Ramos (cell line): ENCODE data around the gene CXXC4.

Experiments
- in situ Hi-C: fragments of 300-500 bp; cut with MboI; formaldehyde crosslinking; loops from one replicate; pipeline ENCODE4 v1.14.3; 2022; ENCODE audit warnings: low sequenced_read_pairs; ENCODE audit not compliant: unreplicated experiment

CXXC4 gene

DNA sequence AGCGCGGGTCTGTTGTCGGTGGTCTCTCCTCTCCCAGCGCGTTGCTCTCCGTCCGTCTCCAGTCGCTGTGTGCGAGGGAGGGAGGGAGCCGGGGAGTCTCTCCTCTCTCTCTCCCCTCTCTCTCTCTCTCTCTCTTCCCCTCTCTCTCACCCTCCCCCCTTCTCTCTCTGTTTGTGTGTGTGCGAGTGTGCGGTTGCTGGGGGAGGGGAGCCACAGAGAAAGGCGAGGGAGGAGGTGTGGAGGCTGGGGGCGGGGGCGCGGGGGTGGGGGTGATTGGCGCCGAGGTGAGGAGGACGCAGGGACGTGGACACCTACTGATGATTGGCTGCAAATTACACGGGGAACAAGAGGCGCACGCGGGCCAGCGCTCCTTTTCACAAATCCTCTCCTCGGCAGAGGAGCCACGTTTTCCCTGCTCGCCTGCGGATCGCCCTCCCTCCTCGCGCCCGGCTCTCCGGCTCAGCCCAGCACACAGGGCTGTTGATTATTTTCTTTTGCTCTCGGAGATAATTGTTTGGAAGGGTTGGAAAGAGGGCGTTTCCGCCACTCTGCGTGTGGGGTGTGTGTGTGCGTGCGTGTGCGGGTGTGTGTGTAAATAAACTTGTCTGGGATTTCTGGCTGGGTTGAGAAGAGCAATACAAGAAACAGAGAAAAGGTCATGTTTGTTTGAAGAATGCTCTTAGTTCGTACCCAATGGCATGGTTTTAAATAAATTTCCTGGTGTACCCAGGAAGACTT is at the start of gene CXXC4:
TSS of gene CXXC4 (minus strand) at position 73 of the 738 bp plus-strand sequence. CDS start 3,092 bp downstream, outside the sequence.
- in situ Hi-C loops: no loop called here

DNA sequence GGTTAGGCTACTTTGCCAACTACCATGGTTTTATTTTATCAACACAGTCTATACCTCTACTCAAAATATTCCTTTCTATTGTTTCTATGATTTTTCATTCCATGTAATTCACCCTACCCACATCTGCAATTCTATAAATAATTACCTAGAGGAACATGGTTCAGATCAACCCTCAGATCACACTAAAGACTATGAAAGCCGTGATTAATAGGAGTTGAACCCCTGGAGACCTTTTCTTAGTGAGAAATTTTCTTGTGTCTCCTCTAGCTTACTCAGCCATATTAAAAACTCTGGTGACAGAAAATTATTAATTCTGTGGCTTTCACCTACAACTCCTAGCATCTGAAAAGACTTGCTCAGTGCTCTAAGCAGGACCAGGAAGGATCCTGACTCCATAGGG is 38.5 kb upstream of the CXXC4 start:
- in situ Hi-C loops: no loop called here

DNA sequence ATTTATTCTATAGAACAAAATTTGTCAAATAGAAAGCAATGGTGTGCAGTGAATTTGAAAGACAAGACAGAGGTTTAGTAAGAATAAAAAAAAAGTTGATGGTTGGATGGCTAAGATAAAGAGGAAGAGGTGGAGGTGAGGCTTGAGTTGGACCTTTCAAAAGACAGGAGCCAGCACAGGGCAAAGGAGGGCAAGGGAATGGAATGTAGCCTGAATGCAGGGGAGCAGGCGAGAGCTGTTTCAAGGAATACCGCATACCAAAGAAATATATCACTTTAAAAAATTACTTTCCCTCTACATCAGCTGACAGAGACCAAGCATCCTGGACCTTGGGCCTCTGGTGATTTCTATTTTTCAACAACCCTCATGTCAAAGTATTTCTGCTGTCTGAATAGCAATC is 38.0 kb upstream of the CXXC4 start:
- in situ Hi-C loops: no loop called here

DNA sequence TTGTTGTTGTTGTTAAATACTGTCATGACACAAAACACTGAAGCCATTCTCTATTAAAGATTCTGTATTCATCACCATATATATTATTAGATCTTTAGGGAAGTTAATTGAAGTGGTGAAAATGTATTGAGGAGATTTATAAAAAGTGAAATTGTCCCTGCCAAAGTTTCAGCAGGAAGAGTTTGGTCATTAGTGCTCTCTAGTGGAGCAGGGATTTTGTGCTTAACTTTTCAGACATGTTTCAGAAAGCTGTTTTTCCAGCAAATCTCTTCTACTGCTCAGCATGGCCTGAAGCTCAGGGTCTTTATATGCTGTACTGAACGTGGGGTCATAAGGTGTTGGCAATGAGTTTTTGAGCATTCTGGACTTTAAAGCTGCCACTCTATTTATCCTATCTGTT is 36.7 kb upstream of the CXXC4 start:
- in situ Hi-C loops: no loop called here

DNA sequence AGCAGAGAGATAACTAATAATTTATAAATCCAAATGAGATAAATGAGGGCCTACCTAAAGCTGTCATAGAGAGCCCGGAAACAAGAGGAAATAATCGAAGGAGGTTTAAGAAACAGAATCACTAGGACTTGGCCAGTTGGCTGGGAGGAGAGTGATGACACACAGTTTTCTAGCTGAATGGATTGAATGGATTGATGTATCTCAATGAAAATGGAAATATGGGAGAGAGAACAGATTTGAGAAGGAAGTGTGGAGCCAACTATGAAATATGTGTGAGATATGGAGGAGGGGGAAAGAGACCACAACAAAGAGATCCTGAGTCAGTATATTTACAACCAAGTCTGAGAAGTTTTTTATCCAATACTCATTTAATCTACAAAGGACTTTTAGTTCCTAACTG is 35.7 kb upstream of the CXXC4 start:
- in situ Hi-C loops: no loop called here

DNA sequence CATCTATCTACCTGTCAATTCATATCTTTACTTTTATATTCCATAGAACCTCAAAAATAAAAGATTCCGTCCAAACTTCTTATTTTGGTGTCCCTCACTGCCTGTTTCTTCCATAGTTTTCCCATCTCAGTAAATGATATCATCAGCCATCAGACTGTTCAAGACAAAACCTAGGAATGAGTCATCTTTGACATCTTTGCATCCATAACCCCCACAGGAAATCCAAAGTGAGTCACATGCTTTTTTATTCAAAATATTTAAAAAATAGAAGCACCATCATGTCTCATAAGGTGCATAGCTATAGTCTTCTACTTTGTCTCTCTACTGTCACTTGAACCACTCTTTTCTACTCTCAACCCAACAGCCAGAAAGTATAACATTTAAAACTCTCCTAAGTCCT is 29.9 kb upstream of the CXXC4 start:
- in situ Hi-C loops: no loop called here

DNA sequence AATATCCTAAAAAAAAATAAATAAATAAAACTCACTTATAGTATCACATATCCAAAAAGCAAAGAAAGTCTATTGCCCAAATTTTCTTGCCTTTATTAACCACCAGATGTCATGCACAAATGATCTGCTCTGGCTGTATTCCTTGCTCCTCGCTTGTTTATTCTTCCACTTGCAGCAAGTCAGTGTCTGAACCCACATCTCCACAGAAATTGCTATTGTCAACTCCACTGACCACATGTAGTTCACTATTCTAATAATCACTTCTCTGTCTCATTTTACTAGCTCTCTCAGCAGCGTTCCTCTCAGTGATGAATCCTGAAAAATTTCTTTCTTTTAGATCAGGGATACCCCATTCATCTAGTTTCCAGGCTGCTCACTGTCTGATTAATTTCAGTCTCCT is 29.3 kb upstream of the CXXC4 start:
- in situ Hi-C loops: no loop called here

DNA sequence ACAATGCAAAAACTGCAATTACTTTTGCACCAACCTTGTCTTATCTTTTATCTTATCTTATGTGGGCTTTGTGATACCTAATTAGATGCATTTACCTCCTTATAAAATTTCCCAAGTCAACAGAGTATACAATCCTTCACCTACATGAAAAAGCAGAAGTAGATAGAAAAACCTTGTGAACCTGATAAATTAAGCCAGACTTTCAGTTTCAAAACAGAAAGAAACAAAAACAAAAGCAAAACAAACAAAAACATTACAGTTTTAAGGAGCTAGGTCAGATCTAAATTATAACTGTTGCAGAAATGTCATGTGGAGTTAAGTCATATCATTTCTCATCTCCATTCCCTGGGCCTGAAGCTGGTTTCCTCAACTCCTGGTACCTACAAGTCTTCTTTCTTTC is 24.9 kb upstream of the CXXC4 start:
- in situ Hi-C loops: no loop called here

DNA sequence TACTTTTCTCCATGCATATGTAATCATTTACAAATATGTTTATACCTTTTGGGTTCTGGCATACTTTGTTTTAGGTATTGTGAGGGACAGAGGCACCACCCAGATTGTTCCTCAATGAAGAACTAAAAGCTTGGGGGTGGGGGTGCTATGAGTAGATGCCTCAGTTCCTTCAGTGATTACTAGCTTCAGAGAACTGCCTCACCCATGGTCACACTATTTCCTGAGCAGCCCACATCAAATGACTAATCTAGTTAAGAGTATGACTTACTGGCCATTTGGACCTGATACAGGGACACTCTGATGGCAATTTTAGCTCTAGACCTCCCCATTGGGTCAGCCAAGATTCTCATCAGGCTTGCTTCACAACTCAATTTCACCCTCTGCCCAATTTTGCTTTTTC is 22.2 kb upstream of the CXXC4 start:
- in situ Hi-C loops: no loop called here

DNA sequence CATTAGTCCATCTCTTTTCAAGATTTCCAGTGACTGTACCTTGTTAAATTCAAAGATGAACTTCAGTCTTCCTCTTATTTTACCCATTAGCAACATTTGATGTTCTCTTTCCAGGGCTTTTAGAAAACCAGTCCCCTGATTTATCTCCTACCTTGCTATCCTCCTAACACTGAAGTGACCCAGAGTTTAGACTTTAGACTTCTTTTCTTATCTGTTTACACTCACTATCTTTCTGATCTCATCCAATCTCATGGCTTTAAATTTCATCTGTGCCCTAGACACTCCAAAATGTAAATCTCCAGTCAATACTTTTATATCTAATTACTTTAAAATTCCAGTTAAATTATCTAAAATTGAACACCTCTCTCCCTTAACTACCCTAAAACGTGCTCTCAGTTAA is 13.5 kb upstream of the CXXC4 start:
- in situ Hi-C loops: no loop called here

DNA sequence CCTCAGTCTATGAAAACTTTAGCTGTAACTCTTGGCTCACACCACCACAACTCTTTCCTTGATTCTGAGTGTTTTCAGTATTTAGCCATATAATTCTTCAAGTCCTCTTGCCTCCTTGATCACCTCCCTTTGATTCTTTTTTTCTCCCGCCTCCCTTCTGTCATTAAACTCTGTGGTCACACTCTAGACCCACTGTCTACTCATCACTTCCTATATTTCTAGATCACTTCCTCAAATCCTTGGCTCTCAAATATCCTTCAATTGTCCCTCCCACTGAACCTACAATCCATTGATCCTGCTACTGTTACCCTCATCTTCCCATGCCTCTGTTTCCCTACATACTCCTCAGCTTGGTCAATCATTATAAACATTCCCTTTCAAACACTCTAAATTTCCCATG is 12.4 kb upstream of the CXXC4 start:
- in situ Hi-C loops: no loop called here

DNA sequence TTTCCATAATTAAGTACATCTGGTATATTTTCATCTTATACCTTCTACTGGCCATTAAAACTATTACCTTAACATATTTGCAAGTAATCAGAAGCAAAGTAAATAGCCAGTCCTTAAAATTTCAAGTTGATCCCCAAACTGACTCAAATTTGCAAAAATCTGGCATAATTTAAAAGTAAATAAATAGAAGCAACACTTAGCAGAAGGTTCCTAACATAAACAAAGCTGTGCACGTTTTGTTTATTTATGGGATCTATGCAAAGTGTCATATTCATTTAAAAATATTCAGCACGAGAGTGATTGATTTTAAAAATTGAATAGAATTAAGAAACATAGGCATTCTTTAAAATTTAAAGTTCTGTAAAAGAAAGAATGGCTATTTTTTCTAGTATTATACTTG is 9.8 kb upstream of the CXXC4 start:
- in situ Hi-C loops: no loop called here

DNA sequence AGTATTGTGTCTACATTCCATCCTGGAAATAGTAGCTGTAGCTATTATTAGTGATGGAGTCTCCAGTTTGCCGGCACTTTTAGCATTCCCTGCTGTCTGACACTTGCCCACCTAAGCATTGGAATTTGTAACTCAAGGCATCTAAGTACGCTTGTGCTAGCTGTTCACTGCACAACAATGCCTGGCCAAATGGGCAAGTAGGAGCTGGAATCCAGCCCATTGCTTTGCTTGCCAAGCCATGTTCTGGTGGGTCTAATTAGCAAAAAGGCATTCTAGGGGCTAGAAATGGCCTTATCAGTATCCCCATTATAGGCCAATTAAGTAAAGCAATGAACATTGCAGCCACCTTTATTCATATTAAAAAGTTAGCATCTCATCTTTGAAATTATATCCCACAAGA is 7.8 kb upstream of the CXXC4 start:
- in situ Hi-C loops: no loop called here

DNA sequence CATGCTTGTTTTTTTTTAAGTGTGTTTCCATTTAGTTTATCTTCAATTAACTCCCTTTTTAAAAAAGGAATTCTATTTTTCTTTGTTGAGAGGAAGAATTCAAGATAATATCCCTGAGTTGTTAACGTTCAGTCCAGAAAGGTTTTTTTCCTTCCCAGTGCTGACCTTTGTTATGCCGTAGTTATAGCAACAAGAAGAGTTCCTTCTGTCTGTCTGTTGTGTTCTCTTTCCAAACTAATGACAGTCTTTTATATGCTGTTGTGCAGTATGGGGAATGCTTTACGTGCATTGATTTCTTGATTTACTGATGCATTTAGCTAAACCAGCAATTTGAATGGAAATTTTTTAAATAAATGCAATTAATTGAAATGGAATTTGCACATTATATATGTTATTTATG is 6.6 kb upstream of the CXXC4 start:
- in situ Hi-C loops: no loop called here

DNA sequence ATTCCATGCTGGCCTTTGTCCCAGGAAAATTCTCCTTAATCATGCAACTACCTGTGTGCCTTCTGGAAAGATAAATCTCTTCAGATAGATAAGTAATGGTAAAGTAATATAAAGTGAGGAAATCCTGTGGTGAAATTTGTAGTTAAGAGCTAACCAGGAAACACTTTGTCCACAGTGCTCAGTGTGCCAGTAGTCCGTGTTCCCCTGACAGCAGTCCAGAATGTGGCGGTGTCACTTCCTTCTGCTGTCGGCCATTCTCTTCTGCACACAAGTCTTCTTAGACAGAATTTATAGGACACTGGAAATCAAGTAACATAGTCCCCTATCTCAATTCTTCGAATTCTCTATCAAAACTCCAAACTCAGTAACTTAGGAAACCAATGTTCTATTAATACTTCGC is 5.7 kb upstream of the CXXC4 start:
- in situ Hi-C loops: no loop called here

DNA sequence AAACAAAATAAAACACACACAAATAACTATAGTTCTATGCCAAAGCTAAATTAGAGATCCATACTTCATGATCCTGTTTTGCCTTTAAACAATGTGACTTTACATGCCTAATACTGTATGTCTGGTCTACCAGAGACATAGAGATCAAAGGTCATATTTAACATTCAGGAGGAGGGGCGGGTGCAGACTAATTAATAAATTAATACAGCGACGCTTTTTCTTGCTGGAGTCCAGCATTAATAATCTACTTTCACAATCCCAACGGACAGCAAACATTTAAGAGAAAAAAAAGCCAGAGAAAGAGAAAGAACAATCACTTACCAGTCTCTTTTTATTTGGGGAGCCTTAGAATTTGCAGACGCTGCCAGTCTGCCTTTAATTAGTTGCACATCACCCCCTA is 509 bp downstream of the CXXC4 start:
- in situ Hi-C loops: no loop called here

DNA sequence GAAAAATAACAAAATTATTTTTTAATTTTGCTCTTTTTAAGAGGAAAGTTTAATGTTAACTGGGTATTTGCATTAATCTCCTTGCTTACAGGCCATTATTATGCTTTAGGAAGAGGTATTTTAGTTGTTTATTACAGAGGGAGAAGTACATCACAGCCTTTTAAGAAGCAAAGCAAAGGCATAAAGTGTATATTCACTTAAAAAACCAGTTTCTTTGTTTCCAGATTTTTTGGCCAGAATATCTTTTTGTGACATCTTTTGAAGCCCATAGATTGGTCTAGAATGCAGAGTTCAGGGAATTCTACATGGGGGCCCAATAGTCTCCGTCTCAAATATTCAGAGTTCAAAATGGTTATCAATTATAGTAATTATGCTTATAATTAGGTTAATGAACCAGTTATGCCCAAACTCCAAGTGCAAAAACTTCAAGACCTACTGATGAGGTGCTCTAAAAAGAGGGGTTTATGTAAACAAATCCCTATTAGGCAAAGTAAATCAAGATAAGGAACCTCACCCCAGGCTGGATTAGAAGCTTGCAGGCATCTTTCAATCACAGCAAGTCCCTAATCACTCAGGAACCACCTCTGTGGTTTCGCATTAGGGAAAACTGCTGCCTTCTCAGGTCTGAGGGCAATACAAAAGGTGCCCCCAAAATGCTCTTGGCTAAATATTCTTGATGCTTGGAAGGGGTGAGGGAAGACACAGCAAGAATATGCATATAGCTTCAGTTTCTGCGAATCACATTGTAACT is 1.4 kb downstream of the CXXC4 start:
- in situ Hi-C loops: no loop called here

DNA sequence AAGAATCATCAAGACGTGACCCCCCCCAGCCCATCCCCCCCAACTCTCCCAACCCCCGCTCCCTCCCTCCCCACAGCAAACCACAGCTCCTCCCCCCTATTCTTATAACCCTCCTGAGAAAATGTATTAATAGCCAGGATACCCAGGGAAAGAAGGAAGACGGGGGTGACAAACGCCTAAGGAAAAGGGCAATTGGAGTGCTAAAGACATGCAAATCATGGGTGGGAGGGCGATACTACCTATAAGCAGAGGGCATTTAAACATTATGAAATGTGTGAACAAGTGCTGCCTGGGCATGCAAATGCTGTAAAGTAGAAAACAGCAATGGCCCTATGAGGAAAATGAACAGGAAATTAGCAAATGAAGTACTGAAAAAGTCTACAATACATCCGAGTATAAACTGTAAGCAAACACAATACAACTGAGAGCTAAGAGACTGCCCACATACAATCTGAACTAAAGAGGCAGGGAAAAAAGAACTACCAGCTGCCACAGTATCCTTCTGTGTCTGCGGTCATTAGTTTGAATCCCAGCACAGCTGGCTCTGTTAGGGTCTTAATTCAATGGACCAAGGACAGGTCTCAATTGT is 2.4 kb downstream of the CXXC4 start:
- in situ Hi-C loops: no loop called here

DNA sequence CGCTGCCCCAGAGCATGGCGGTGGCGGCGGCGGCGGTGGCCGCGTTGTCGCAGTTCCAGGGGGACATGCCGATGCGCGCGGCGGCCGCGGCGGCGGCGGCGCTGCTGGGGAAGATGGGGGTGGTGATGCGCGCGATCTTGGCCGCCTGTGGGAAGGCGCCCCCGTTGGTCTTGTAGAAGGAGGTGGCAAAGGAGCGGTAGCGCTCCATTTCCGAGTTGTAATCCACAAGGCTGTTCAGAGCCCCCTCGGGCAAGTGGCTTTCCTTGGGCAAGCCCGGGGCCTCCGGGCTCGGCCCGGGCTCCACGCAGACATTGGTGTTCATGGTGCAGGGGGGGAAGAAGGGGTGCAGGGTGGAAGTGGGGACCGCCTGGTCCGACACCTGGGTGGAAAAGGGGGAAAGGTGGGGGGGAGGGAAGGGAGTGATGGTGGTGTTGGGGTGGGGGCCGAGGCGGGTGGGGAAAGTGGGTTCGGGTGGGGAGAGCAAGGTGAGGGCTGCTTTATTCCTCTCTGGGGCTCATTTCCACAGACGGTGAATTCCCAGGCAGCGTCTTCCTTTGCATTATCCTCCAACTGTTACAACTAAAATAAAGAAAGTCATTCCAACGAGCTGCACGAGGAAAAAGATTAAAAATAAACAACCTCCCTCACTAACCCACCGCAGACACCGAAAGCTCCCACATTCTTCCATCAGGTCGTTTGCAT is 3.1 kb downstream of the CXXC4 start:
- in situ Hi-C loops: no loop called here

DNA sequence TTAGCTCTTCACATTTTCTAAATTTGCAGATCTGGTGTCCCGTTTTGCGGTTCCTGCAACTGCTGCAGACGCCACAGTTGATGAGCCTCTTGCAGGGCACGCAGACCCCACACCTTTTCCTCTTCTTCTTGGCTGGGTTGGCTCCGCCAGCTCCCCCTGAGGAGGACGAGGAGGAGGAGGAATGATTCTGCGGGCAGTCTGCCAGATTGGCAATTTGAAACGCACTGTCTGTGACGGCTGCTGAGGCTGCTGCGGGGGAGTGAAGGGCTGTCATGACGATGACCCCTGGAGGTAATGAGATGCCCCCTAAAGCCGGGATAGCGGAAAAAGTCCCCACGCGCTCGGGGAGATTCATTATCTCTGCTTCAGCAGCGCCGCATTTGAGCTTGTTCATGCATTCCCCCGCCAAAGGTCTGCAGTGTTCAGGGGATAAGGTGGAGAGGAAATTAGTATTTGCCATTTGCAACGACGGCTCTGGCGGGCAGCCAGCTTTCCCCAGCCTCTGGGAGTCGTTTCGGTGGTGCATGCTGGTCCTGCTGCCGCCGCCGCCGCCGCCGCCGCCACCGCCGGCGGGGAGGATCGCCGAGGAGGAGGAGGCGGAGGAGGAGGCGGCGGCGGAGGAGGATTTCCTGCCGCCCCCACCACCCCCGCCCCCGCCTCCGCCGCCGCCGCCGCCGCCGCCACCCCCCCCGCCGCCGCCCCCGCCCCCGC is 3.8 kb downstream of the CXXC4 start:
- in situ Hi-C loops: no loop called here
